K562 (cell line): ENCODE results near the gene EMD. TPM values are rescaled to one million over a fixed set of nuclear protein-coding genes. Genes with fewer than 3 reads are reported as not detected.

Experiments
- DACH1 ChIP-seq: fragments of 450-650 bp; IDR thresholded peaks from 2 replicates; pipeline ENCODE4 v1.6.1; 2018; ENCODE audit not compliant: partially characterized antibody
- FOSL1 ChIP-seq: fragments of 200-800 bp; sonication (Bioruptor generic); conservative IDR thresholded peaks from 2 replicates; pipeline ENCODE4 v1.6.1; 2016; ENCODE audit warnings: missing genetic modification characterization, missing compliant biosample characterization
- KAT2B ChIP-seq: IDR thresholded peaks from one replicate; pipeline ENCODE4 v1.6.1; 2012; ENCODE audit warnings: low read depth, mild to moderate bottlenecking, control low read depth, inconsistent platforms, low read length, moderate library complexity
- MEF2D ChIP-seq: conservative IDR thresholded peaks from 2 replicates; pipeline ENCODE4 v1.6.1; 2016; ENCODE audit warnings: low read depth, missing genetic modification characterization, missing compliant biosample characterization
- NFATC3 ChIP-seq: fragments of 450-650 bp; IDR thresholded peaks from 2 replicates; pipeline ENCODE4 v1.6.1; 2017; ENCODE audit warnings: mild to moderate bottlenecking
- NFXL1 ChIP-seq: fragments of 450-650 bp; formaldehyde crosslinking; IDR thresholded peaks from 2 replicates; pipeline ENCODE4 v1.4.0; 2021; ENCODE audit warnings: mild to moderate bottlenecking
- ZFP36 ChIP-seq: fragments of 150-350 bp; IDR thresholded peaks from 2 replicates; pipeline ENCODE4 v1.6.1; 2018; ENCODE audit warnings: low read length, low read depth; ENCODE audit not compliant: partially characterized antibody
- ZNF695 ChIP-seq: fragments of 450-650 bp; formaldehyde crosslinking; IDR thresholded peaks from 2 replicates; pipeline ENCODE4 v1.4.0; 2020; ENCODE audit warnings: mild to moderate bottlenecking, moderate library complexity
- ZNF780A ChIP-seq: fragments of 250-450 bp; sonication (Bioruptor Pico); IDR thresholded peaks from 2 replicates; pipeline ENCODE4 v1.5.0; 2021; ENCODE audit warnings: mild to moderate bottlenecking
- polyA plus RNA-seq, 8 experiments: library from polyadenylated mRNA; depleted of rRNA in 4 of 8; stranded (reverse) in 5 of 8; unstranded in 3 of 8; fragments of >200 nt; fragmentation: Nextera tagmentation in 2 of 8; fragmentation: Illumina TruSeq in 1 of 8; extraction: Ambion mirVana in 2 of 8; extraction: Trizol in 1 of 8; gene quantifications; 2 replicates each; pipeline versions ENCODE4 v1.2.1 to v1.2.3, GENCODE V29; 2011 to 2014; ENCODE audit warnings: inconsistent platforms in 1 of 8, missing spikeins in 1 of 8
- total RNA-seq, 7 experiments: library from RNA; depleted of rRNA in 6 of 7; stranded (reverse); fragments of >200 nt in 6 of 7; fragmentation: Illumina TruSeq in 2 of 7; extraction: Trizol in 2 of 7; gene quantifications; 2 replicates each; pipeline versions ENCODE4 v1.2.1 to v1.2.3, GENCODE V29; 2011 to 2021; ENCODE audit warnings: low replicate concordance in 1 of 7
- TF ChIP-seq, protein P1 (sequence below): fragments of 250-450 bp; sonication (Bioruptor Pico); IDR thresholded peaks from 2 replicates; pipeline ENCODE4 v1.4.0; 2020
- TF ChIP-seq, protein P2 (sequence below): fragments of 200-800 bp; sonication (Bioruptor generic); IDR thresholded peaks from 2 replicates; pipeline ENCODE4 v1.6.1; 2017; ENCODE audit warnings: missing genetic modification characterization, missing compliant biosample characterization
- TF ChIP-seq, protein P3 (sequence below): fragments of 450-650 bp; IDR thresholded peaks from 2 replicates; pipeline ENCODE4 v1.6.1; 2016; ENCODE audit warnings: low read depth

The EMD gene
- total and polyA plus RNA-seq, 9 of the 15 experiments (the other 6 are each of a cell fraction or from before 2014, with no cell fraction given): 2.3 to 206 (median 61.9) TPM

DNA sequence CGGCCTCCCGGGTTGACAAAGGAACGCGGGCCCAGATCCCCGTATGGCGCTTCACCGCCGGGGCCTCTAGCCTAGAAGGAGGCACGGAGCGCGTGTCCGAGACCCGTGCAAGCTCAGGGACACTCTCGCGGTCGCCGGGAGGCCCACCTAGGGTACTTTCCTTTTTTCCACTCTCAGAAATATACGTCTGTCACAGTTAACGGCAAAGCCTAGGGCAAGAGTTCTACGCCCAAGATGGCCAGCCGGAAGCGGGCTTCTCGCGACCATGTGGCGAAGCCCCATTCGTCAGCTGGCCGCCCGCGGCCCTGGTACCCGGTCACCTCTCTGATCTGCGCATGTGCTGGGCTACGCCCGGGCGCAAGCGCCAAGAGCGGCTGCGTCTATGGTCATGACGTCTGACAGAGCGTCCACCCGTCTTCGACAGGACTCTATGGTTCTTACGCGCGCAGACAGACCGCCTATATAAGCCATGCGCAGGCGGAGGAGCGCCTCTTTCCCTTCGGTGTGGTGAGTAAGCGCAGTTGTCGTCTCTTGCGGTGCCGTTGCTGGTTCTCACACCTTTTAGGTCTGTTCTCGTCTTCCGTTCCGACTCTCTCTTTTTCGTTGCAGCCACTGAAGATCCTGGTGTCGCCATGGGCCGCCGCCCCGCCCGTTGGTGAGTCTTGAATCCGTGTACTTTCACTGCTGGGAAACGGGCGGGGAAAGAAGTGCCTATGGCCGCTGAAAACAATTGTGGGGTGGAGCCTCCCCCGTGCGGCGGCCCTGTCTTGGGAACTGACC, 19.0 kb downstream of the EMD start, which contains the start of gene RPL10 (continued):
- TF ChIP-seq, protein P1, sequence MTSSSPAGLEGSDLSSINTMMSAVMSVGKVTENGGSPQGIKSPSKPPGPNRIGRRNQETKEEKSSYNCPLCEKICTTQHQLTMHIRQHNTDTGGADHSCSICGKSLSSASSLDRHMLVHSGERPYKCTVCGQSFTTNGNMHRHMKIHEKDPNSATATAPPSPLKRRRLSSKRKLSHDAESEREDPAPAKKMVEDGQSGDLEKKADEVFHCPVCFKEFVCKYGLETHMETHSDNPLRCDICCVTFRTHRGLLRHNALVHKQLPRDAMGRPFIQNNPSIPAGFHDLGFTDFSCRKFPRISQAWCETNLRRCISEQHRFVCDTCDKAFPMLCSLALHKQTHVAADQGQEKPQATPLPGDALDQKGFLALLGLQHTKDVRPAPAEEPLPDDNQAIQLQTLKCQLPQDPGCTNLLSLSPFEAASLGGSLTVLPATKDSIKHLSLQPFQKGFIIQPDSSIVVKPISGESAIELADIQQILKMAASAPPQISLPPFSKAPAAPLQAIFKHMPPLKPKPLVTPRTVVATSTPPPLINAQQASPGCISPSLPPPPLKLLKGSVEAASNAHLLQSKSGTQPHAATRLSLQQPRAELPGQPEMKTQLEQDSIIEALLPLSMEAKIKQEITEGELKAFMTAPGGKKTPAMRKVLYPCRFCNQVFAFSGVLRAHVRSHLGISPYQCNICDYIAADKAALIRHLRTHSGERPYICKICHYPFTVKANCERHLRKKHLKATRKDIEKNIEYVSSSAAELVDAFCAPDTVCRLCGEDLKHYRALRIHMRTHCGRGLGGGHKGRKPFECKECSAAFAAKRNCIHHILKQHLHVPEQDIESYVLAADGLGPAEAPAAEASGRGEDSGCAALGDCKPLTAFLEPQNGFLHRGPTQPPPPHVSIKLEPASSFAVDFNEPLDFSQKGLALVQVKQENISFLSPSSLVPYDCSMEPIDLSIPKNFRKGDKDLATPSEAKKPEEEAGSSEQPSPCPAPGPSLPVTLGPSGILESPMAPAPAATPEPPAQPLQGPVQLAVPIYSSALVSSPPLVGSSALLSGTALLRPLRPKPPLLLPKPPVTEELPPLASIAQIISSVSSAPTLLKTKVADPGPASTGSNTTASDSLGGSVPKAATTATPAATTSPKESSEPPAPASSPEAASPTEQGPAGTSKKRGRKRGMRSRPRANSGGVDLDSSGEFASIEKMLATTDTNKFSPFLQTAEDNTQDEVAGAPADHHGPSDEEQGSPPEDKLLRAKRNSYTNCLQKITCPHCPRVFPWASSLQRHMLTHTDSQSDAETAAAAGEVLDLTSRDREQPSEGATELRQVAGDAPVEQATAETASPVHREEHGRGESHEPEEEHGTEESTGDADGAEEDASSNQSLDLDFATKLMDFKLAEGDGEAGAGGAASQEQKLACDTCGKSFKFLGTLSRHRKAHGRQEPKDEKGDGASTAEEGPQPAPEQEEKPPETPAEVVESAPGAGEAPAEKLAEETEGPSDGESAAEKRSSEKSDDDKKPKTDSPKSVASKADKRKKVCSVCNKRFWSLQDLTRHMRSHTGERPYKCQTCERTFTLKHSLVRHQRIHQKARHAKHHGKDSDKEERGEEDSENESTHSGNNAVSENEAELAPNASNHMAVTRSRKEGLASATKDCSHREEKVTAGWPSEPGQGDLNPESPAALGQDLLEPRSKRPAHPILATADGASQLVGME (CRISPR knock-in tag): no peak
- no peak for TF ChIP-seq MEF2D (tag)
- TF ChIP-seq, protein P2, sequence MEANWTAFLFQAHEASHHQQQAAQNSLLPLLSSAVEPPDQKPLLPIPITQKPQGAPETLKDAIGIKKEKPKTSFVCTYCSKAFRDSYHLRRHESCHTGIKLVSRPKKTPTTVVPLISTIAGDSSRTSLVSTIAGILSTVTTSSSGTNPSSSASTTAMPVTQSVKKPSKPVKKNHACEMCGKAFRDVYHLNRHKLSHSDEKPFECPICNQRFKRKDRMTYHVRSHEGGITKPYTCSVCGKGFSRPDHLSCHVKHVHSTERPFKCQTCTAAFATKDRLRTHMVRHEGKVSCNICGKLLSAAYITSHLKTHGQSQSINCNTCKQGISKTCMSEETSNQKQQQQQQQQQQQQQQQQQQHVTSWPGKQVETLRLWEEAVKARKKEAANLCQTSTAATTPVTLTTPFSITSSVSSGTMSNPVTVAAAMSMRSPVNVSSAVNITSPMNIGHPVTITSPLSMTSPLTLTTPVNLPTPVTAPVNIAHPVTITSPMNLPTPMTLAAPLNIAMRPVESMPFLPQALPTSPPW (CRISPR knock-in tag): peak; percentile 33
- TF ChIP-seq NFXL1 (CRISPR knock-in tag): no peak
- TF ChIP-seq, protein P3, sequence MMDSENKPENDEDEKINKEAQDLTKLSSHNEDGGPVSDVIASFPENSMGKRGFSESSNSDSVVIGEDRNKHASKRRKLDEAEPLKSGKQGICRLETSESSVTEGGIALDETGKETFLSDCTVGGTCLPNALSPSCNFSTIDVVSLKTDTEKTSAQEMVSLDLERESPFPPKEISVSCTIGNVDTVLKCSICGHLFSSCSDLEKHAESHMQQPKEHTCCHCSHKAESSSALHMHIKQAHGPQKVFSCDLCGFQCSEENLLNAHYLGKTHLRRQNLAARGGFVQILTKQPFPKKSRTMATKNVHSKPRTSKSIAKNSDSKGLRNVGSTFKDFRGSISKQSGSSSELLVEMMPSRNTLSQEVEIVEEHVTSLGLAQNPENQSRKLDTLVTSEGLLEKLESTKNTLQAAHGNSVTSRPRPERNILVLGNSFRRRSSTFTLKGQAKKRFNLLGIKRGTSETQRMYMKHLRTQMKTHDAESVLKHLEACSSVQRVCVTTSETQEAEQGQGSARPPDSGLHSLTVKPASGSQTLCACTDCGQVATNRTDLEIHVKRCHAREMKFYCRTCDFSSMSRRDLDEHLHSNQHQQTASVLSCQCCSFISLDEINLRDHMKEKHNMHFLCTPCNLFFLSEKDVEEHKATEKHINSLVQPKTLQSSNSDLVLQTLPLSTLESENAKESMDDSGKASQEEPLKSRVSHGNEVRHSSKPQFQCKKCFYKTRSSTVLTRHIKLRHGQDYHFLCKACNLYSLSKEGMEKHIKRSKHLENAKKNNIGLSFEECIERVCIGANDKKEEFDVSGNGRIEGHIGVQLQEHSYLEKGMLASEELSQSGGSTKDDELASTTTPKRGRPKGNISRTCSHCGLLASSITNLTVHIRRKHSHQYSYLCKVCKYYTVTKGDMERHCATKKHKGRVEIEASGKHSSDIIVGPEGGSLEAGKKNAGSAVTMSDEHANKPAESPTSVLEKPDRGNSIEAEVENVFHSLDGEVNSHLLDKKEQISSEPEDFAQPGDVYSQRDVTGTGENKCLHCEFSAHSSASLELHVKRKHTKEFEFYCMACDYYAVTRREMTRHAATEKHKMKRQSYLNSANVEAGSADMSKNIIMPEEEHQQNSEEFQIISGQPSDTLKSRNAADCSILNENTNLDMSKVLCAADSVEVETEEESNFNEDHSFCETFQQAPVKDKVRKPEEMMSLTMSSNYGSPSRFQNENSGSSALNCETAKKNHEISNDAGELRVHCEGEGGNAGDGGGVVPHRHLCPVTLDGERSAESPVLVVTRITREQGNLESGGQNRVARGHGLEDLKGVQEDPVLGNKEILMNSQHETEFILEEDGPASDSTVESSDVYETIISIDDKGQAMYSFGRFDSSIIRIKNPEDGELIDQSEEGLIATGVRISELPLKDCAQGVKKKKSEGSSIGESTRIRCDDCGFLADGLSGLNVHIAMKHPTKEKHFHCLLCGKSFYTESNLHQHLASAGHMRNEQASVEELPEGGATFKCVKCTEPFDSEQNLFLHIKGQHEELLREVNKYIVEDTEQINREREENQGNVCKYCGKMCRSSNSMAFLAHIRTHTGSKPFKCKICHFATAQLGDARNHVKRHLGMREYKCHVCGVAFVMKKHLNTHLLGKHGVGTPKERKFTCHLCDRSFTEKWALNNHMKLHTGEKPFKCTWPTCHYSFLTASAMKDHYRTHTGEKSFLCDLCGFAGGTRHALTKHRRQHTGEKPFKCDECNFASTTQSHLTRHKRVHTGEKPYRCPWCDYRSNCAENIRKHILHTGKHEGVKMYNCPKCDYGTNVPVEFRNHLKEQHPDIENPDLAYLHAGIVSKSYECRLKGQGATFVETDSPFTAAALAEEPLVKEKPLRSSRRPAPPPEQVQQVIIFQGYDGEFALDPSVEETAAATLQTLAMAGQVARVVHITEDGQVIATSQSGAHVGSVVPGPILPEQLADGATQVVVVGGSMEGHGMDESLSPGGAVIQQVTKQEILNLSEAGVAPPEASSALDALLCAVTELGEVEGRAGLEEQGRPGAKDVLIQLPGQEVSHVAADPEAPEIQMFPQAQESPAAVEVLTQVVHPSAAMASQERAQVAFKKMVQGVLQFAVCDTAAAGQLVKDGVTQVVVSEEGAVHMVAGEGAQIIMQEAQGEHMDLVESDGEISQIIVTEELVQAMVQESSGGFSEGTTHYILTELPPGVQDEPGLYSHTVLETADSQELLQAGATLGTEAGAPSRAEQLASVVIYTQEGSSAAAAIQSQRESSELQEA: no peak
- no peak for TF ChIP-seq ZNF780A (CRISPR knock-in tag)
- TF ChIP-seq NFATC3: no peak
- TF ChIP-seq DACH1: peak; percentile 73
- TF ChIP-seq ZNF695 (CRISPR knock-in tag): no peak
- no peak for TF ChIP-seq ZFP36
- TF ChIP-seq FOSL1 (tag): peak; percentile 55
- no peak for TF ChIP-seq KAT2B
